GM23338 (cell line): Measurements from ENCODE around the gene ST6GALNAC3. TPM values are rescaled to one million over a fixed set of nuclear protein-coding genes. Genes with fewer than 3 reads are reported as not detected.

Experiments used
- ATAC-seq: fragments of 200-7000 bp; cut with Tn5 transposase; 3 replicates; pipeline ENCODE4 v1.9.1; 2020
- DNase-seq: peaks from one replicate; pipeline ENCODE4 v3.0.0-alpha.2; 2015; ENCODE audit warnings: low spot score
- H2AFZ ChIP-seq: fragments of 200-600 bp; sonication (generic); 2 replicates; pipeline ENCODE4 v1.8.0; 2016; ENCODE audit warnings: antibody characterized with exemption, mild to moderate bottlenecking, moderate library complexity
- H3F3A ChIP-seq: fragments of 200-600 bp; sonication (generic); replicated peaks from 2 replicates; pipeline ENCODE4 v1.8.0; 2017; ENCODE audit warnings: antibody characterized with exemption, mixed run types, low read depth
- H3K27ac ChIP-seq: fragments of 200-600 bp; sonication (generic); 2 replicates; pipeline ENCODE4 v1.6.1; 2016; ENCODE audit warnings: low read depth
- H3K27me3 ChIP-seq: fragments of 200-600 bp; sonication (generic); 2 replicates; pipeline ENCODE4 v1.8.0; 2016; ENCODE audit warnings: mild to moderate bottlenecking, mixed run types, moderate library complexity; ENCODE audit not compliant: insufficient read depth
- H3K36me3 ChIP-seq: fragments of 200-600 bp; sonication (generic); 2 replicates; pipeline ENCODE4 v1.8.0; 2016; ENCODE audit warnings: mild to moderate bottlenecking; ENCODE audit not compliant: insufficient read depth
- H3K4me1 ChIP-seq: fragments of 200-600 bp; sonication (generic); 2 replicates; pipeline ENCODE4 v1.8.0; 2016; ENCODE audit warnings: mild to moderate bottlenecking, moderate library complexity; ENCODE audit not compliant: insufficient read depth
- H3K4me2 ChIP-seq: fragments of 200-600 bp; sonication (generic); 2 replicates; pipeline ENCODE4 v1.7.1; 2017; ENCODE audit warnings: mixed run types
- H3K4me3 ChIP-seq: fragments of 200-600 bp; sonication (generic); 2 replicates; pipeline ENCODE4 v1.6.1; 2016; ENCODE audit warnings: mixed run types
- H3K79me2 ChIP-seq: fragments of 200-600 bp; sonication (generic); replicated peaks from 2 replicates; pipeline ENCODE4 v1.8.0; 2017; ENCODE audit warnings: mild to moderate bottlenecking; ENCODE audit not compliant: insufficient read depth
- H3K9me2 ChIP-seq: fragments of 200-600 bp; sonication (generic); 2 replicates; pipeline ENCODE4 v1.8.0; 2017; ENCODE audit not compliant: insufficient read depth
- H4K20me1 ChIP-seq: fragments of 200-600 bp; sonication (generic); replicated peaks from 2 replicates; pipeline ENCODE4 v1.8.0; 2017; ENCODE audit warnings: mild to moderate bottlenecking; ENCODE audit not compliant: insufficient read depth
- H3K27ac Mint-ChIP-seq: 2 replicates; pipeline ENCODE4 v1.8.0; 2020; ENCODE audit warnings: inconsistent platforms, mild to moderate bottlenecking, moderate library complexity, mixed read lengths
- H3K27me3 Mint-ChIP-seq: 3 replicates; pipeline ENCODE4 v1.8.0; 2022; ENCODE audit warnings: low read depth, mild to moderate bottlenecking, moderate library complexity, mixed read lengths, inconsistent platforms; ENCODE audit not compliant: insufficient read depth, poor library complexity
- H3K36me3 Mint-ChIP-seq: 3 replicates; pipeline ENCODE4 v1.8.0; 2021; ENCODE audit warnings: low read depth, mild to moderate bottlenecking, inconsistent platforms, moderate library complexity, mixed read lengths
- H3K4me1 Mint-ChIP-seq: 3 replicates; pipeline ENCODE4 v1.8.0; 2020; ENCODE audit warnings: mild to moderate bottlenecking, inconsistent platforms, mixed read lengths
- H3K4me3 Mint-ChIP-seq: 3 replicates; pipeline ENCODE4 v1.8.0; 2021; ENCODE audit warnings: moderate library complexity, mild to moderate bottlenecking, inconsistent platforms, mixed read lengths
- H3K9me3 Mint-ChIP-seq: 3 replicates; pipeline ENCODE4 v1.8.0; 2020; ENCODE audit warnings: moderate library complexity, mild to moderate bottlenecking, inconsistent platforms, mixed read lengths
- CREB1 ChIP-seq: fragments of 250-450 bp; sonication (Bioruptor Pico); IDR thresholded peaks from 2 replicates; pipeline ENCODE4 v1.5.0; 2020; ENCODE audit warnings: low read depth, mild to moderate bottlenecking, moderate library complexity
- CTCF ChIP-seq, 2 experiments: fragments of 200-600 bp in 1 of 2; sonication (generic) in 1 of 2; conservative IDR thresholded peaks; 2 replicates each; pipeline versions ENCODE4 v1.5.1 to v1.6.1; 2016 to 2017; ENCODE audit warnings: antibody characterized with exemption in 2 of 2, low read depth in 2 of 2, mild to moderate bottlenecking in 2 of 2, moderate library complexity in 1 of 2
- EZH2 ChIP-seq: fragments of 200-600 bp; sonication (generic); IDR thresholded peaks from one replicate; pipeline ENCODE4 v1.8.0; 2017; ENCODE audit warnings: antibody characterized with exemption, mild to moderate bottlenecking, low read depth; ENCODE audit not compliant: unreplicated experiment
- EZH2phosphoT487 ChIP-seq: fragments of 200-600 bp; sonication (generic); IDR thresholded peaks from one replicate; pipeline ENCODE4 v1.8.1; 2018; ENCODE audit warnings: antibody characterized with exemption; ENCODE audit not compliant: unreplicated experiment
- JUNB ChIP-seq: IDR thresholded peaks from one replicate; pipeline ENCODE4 v1.6.1; 2016; ENCODE audit warnings: antibody characterized with exemption; ENCODE audit not compliant: unreplicated experiment
- NANOG ChIP-seq: IDR thresholded peaks from 2 replicates; pipeline ENCODE4 v1.6.1; 2016; ENCODE audit warnings: antibody characterized with exemption, borderline replicate concordance
- POLR2AphosphoS5 ChIP-seq: IDR thresholded peaks from 2 replicates; pipeline ENCODE4 v1.6.1; 2016; ENCODE audit warnings: antibody characterized with exemption, low read depth
- STAT1 ChIP-seq: IDR thresholded peaks from one replicate; pipeline ENCODE4 v1.6.1; 2016; ENCODE audit warnings: antibody characterized with exemption; ENCODE audit not compliant: unreplicated experiment
- ZNF114 ChIP-seq: fragments of 250-450 bp; sonication (Bioruptor Pico); IDR thresholded peaks from 2 replicates; pipeline ENCODE4 v1.5.0; 2020; ENCODE audit warnings: mild to moderate bottlenecking, moderate library complexity
- ZNF331 ChIP-seq: fragments of 250-450 bp; sonication (Bioruptor Pico); IDR thresholded peaks from 2 replicates; pipeline ENCODE4 v1.5.0; 2020; ENCODE audit warnings: low read depth, mild to moderate bottlenecking, moderate library complexity
- polyA plus RNA-seq: library from polyadenylated mRNA; unstranded; fragments of >200 nt; fragmentation: Nextera tagmentation; extraction: Ambion mirVana; gene quantifications from 2 replicates; pipeline ENCODE4 v1.2.1, GENCODE V29; 2016
- total RNA-seq: library from RNA; depleted of rRNA; stranded (reverse); fragments of >200 nt; shearing (Covaris generic); gene quantifications from 2 replicates; pipeline ENCODE4 v1.2.3, GENCODE V29; 2014
- TF ChIP-seq, protein P1 (sequence below): fragments of 250-450 bp; sonication (Bioruptor Pico); IDR thresholded peaks from 2 replicates; pipeline ENCODE4 v1.5.0; 2020; ENCODE audit warnings: mild to moderate bottlenecking, moderate library complexity
- TF ChIP-seq, protein P2 (sequence below): IDR thresholded peaks from 2 replicates; pipeline ENCODE4 v1.6.1; 2016; ENCODE audit warnings: antibody characterized with exemption
- TF ChIP-seq, protein P3 (sequence below): IDR thresholded peaks from one replicate; pipeline ENCODE4 v1.6.1; 2018; ENCODE audit warnings: antibody characterized with exemption; ENCODE audit not compliant: unreplicated experiment

Gene ST6GALNAC3
- total and polyA plus RNA-seq, 2 experiments from 2014 or later: 4.7 to 11.6 TPM

- Histone ChIP-seq H2AFZ (no peak overlapping the region), H3K27me3 (no peaks in the 10 kb centered on the region), H3K79me2 (no peaks in the 10 kb centered on the region), H3K4me2 (no peak overlapping the region), H3K4me1 (no peaks in the 10 kb centered on the region), H4K20me1 (no peaks in the 10 kb centered on the region), H3K4me3 (no peak overlapping the region), H3K9me2 (peaks cover 8% of the 10 kb centered on the region), H3F3A (no peaks in the 10 kb centered on the region), H3K36me3 (no peaks in the 10 kb centered on the region), H3K27ac (no peak overlapping the region)
- Mint-ChIP-seq H3K27me3 (no peaks in the 10 kb centered on the region), H3K36me3 (no peaks in the 10 kb centered on the region), H3K9me3 (peaks cover 10% of the 10 kb centered on the region), H3K27ac (no peak overlapping the region), H3K4me3 (no peak overlapping the region), H3K4me1 (no peaks in the 10 kb centered on the region)
- TF ChIP-seq ZNF331 (CRISPR knock-in tag): no peak
- TF ChIP-seq EZH2phosphoT487: no peak
- no peak for TF ChIP-seq CTCF (conservative IDR thresholded peaks at IDR 0.05; ENCODE audit: low read depth in 2 of 2)
- TF ChIP-seq JUNB: no peak
- TF ChIP-seq POLR2AphosphoS5: no peak
- TF ChIP-seq, protein P1, sequence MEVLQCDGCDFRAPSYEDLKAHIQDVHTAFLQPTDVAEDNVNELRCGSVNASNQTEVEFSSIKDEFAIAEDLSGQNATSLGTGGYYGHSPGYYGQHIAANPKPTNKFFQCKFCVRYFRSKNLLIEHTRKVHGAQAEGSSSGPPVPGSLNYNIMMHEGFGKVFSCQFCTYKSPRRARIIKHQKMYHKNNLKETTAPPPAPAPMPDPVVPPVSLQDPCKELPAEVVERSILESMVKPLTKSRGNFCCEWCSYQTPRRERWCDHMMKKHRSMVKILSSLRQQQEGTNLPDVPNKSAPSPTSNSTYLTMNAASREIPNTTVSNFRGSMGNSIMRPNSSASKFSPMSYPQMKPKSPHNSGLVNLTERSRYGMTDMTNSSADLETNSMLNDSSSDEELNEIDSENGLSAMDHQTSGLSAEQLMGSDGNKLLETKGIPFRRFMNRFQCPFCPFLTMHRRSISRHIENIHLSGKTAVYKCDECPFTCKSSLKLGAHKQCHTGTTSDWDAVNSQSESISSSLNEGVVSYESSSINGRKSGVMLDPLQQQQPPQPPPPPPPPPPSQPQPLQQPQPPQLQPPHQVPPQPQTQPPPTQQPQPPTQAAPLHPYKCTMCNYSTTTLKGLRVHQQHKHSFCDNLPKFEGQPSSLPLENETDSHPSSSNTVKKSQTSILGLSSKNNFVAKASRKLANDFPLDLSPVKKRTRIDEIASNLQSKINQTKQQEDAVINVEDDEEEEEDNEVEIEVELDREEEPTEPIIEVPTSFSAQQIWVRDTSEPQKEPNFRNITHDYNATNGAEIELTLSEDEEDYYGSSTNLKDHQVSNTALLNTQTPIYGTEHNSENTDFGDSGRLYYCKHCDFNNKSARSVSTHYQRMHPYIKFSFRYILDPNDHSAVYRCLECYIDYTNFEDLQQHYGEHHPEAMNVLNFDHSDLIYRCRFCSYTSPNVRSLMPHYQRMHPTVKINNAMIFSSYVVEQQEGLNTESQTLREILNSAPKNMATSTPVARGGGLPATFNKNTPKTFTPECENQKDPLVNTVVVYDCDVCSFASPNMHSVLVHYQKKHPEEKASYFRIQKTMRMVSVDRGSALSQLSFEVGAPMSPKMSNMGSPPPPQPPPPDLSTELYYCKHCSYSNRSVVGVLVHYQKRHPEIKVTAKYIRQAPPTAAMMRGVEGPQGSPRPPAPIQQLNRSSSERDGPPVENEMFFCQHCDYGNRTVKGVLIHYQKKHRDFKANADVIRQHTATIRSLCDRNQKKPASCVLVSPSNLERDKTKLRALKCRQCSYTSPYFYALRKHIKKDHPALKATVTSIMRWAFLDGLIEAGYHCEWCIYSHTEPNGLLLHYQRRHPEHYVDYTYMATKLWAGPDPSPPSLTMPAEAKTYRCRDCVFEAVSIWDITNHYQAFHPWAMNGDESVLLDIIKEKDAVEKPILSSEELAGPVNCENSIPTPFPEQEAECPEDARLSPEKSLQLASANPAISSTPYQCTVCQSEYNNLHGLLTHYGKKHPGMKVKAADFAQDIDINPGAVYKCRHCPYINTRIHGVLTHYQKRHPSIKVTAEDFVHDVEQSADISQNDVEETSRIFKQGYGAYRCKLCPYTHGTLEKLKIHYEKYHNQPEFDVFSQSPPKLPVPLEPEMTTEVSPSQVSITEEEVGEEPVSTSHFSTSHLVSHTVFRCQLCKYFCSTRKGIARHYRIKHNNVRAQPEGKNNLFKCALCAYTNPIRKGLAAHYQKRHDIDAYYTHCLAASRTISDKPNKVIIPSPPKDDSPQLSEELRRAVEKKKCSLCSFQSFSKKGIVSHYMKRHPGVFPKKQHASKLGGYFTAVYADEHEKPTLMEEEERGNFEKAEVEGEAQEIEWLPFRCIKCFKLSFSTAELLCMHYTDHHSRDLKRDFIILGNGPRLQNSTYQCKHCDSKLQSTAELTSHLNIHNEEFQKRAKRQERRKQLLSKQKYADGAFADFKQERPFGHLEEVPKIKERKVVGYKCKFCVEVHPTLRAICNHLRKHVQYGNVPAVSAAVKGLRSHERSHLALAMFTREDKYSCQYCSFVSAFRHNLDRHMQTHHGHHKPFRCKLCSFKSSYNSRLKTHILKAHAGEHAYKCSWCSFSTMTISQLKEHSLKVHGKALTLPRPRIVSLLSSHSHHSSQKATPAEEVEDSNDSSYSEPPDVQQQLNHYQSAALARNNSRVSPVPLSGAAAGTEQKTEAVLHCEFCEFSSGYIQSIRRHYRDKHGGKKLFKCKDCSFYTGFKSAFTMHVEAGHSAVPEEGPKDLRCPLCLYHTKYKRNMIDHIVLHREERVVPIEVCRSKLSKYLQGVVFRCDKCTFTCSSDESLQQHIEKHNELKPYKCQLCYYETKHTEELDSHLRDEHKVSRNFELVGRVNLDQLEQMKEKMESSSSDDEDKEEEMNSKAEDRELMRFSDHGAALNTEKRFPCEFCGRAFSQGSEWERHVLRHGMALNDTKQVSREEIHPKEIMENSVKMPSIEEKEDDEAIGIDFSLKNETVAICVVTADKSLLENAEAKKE: no peak
- TF ChIP-seq ZNF114 (CRISPR knock-in tag): no peak
- no peak for TF ChIP-seq NANOG
- TF ChIP-seq, protein P2, sequence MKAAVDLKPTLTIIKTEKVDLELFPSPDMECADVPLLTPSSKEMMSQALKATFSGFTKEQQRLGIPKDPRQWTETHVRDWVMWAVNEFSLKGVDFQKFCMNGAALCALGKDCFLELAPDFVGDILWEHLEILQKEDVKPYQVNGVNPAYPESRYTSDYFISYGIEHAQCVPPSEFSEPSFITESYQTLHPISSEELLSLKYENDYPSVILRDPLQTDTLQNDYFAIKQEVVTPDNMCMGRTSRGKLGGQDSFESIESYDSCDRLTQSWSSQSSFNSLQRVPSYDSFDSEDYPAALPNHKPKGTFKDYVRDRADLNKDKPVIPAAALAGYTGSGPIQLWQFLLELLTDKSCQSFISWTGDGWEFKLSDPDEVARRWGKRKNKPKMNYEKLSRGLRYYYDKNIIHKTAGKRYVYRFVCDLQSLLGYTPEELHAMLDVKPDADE: no peak
- no peak for TF ChIP-seq STAT1
- no peak for TF ChIP-seq CREB1 (CRISPR knock-in tag)
- TF ChIP-seq, protein P3, sequence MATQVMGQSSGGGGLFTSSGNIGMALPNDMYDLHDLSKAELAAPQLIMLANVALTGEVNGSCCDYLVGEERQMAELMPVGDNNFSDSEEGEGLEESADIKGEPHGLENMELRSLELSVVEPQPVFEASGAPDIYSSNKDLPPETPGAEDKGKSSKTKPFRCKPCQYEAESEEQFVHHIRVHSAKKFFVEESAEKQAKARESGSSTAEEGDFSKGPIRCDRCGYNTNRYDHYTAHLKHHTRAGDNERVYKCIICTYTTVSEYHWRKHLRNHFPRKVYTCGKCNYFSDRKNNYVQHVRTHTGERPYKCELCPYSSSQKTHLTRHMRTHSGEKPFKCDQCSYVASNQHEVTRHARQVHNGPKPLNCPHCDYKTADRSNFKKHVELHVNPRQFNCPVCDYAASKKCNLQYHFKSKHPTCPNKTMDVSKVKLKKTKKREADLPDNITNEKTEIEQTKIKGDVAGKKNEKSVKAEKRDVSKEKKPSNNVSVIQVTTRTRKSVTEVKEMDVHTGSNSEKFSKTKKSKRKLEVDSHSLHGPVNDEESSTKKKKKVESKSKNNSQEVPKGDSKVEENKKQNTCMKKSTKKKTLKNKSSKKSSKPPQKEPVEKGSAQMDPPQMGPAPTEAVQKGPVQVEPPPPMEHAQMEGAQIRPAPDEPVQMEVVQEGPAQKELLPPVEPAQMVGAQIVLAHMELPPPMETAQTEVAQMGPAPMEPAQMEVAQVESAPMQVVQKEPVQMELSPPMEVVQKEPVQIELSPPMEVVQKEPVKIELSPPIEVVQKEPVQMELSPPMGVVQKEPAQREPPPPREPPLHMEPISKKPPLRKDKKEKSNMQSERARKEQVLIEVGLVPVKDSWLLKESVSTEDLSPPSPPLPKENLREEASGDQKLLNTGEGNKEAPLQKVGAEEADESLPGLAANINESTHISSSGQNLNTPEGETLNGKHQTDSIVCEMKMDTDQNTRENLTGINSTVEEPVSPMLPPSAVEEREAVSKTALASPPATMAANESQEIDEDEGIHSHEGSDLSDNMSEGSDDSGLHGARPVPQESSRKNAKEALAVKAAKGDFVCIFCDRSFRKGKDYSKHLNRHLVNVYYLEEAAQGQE: no peak
- TF ChIP-seq EZH2: no peak
- DNase-seq (no peak), ATAC-seq (no peak)
Measured at GRCh38 chr1:76661531-76661930, 587.0 kb downstream of the ST6GALNAC3 start.
